Measurements from ENCODE around the gene BDKRB1. TPM values are rescaled to one million over a fixed set of nuclear protein-coding genes. Genes with fewer than 3 reads are reported as not detected.

Gene BDKRB1
- total RNA-seq, 1 experiment from 2014 or later = 0.11 TPM

- POLR2A ChIA-PET = interaction anchor here (0.7 kb wide), 1 partner anchor 180 kb away, joined by 4 read pairs; no protein-coding TSS in a partner anchor
- CTCF ChIA-PET = interaction anchor here (0.8 kb wide), 1 partner anchor 30 kb away, joined by 3 read pairs; no protein-coding TSS in a partner anchor
- Mint-ChIP-seq H3K9me3 (peaks cover 17% of the 10 kb centered on the region), H3K4me3 (no peak overlapping the region), H3K36me3 (peaks cover 4% of the 10 kb centered on the region), H3K27ac (no peak overlapping the region), H3K4me1 (peaks cover 28% of the 10 kb centered on the region), H3K27me3 (ENCODE audit: low read depth) (peaks cover 6% of the 10 kb centered on the region; the same call in 1 of the 2 replicates)
- TF ChIP-seq NR2C2 (CRISPR knock-in tag; IDR thresholded peaks at IDR 0.05) (no peak), ETV6 (CRISPR knock-in tag; IDR thresholded peaks at IDR 0.05) (no peak), CTCF (IDR thresholded peaks at IDR 0.05) (no peak), FOXK1 (CRISPR knock-in tag; IDR thresholded peaks at IDR 0.05) (no peak), GABPB1 (CRISPR knock-in tag; IDR thresholded peaks at IDR 0.05) (no peak), ZNF232 (CRISPR knock-in tag; IDR thresholded peaks at IDR 0.05) (no peak), TCF7 (CRISPR knock-in tag; IDR thresholded peaks at IDR 0.05; ENCODE audit: low read depth) (no peak), ZNF416 (CRISPR knock-in tag; IDR thresholded peaks at IDR 0.05) (no peak), ZSCAN18 (CRISPR knock-in tag; IDR thresholded peaks at IDR 0.05) (no peak)
- ATAC-seq = no peak
- DNase-seq (ENCODE audit: low spot score) = no peak
Measured at GRCh38 chr14:96231056-96231455, 25.0 kb upstream of the BDKRB1 start.

GRCh38 chr14:96231526-96232130 is 24.4 kb upstream of the BDKRB1 start:
- ChIA-PET POLR2A (interaction anchor here (0.5 kb wide), 1 partner anchor 142 kb away, joined by 3 read pairs; no protein-coding TSS in a partner anchor), CTCF (interaction anchor here (0.8 to 0.9 kb wide), 3 partner anchors 30 to 133 kb away, joined by 3 to 5 read pairs (median 4); no protein-coding TSS in a partner anchor)
- H3K9me3 Mint-ChIP-seq = peaks cover 17% of the 10 kb centered on the region
- DNase-seq (ENCODE audit: low spot score) = no peak
- H3K27me3 Mint-ChIP-seq (ENCODE audit: low read depth) = peaks cover 6% of the 10 kb centered on the region; the same call in 1 of the 2 replicates
- TF ChIP-seq JUN (CRISPR knock-in tag; IDR thresholded peaks at IDR 0.05) (no peak), AFF4 (CRISPR knock-in tag; IDR thresholded peaks at IDR 0.05; ENCODE audit: borderline replicate concordance) (no peak), GTF2I (CRISPR knock-in tag; conservative IDR thresholded peaks at IDR 0.05) (no peak), ZBTB43 (CRISPR knock-in tag; IDR thresholded peaks at IDR 0.05) (no peak), NR3C1 (CRISPR knock-in tag; conservative IDR thresholded peaks at IDR 0.05; ENCODE audit: low read depth) (no peak), ATF6 (CRISPR knock-in tag; IDR thresholded peaks at IDR 0.05) (no peak), ZNF423 (CRISPR knock-in tag; IDR thresholded peaks at IDR 0.05) (no peak), HMGA2 (CRISPR knock-in tag; IDR thresholded peaks at IDR 0.05) (no peak), RELA (CRISPR knock-in tag; IDR thresholded peaks at IDR 0.05; ENCODE audit: borderline replicate concordance) (no peak), GRHL2 (CRISPR knock-in tag; IDR thresholded peaks at IDR 0.05; ENCODE audit: insufficient replicate concordance, severe bottlenecking) (no peak), ATF2 (CRISPR knock-in tag; IDR thresholded peaks at IDR 0.05; ENCODE audit: borderline replicate concordance, low read depth) (no peak), CREM (CRISPR knock-in tag; IDR thresholded peaks at IDR 0.05) (no peak), MAX (CRISPR knock-in tag; IDR thresholded peaks at IDR 0.05) (no peak)
- peaks cover 27% of the 10 kb centered on the region for H3K4me1 Mint-ChIP-seq
- H3K27ac Mint-ChIP-seq = no peak overlapping the region
- H3K36me3 Mint-ChIP-seq = peaks cover 4% of the 10 kb centered on the region
- no peak for ATAC-seq
- H3K4me3 Mint-ChIP-seq = no peak overlapping the region

Data from WTC11 (cell line).